ENCODE results near the gene ZMIZ1.

Gene ZMIZ1

DNA sequence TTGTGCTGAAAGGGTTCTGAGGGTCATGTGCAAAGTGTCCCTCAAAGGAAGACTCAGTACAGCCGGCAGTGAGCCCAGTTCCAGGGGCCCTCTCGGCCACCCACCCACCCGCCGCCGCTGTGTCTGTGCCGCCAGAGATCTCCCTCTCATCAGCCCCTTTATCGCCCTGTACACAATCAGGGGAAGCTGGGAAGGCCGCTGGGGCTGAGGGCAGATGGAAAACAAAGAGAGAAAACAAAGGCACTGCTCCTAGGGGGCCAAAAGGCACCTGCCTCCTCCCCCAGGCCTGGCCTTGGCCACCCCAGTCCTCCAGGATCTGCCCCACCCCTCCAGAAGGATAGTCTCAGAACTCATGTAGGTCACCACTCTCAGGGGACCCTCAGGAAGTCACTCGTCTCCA, 67.0 kb downstream of the ZMIZ1 start:
- in situ Hi-C loops (cut with MboI; ENCODE audit: low sequenced_read_pairs), result no loop called here

DNA sequence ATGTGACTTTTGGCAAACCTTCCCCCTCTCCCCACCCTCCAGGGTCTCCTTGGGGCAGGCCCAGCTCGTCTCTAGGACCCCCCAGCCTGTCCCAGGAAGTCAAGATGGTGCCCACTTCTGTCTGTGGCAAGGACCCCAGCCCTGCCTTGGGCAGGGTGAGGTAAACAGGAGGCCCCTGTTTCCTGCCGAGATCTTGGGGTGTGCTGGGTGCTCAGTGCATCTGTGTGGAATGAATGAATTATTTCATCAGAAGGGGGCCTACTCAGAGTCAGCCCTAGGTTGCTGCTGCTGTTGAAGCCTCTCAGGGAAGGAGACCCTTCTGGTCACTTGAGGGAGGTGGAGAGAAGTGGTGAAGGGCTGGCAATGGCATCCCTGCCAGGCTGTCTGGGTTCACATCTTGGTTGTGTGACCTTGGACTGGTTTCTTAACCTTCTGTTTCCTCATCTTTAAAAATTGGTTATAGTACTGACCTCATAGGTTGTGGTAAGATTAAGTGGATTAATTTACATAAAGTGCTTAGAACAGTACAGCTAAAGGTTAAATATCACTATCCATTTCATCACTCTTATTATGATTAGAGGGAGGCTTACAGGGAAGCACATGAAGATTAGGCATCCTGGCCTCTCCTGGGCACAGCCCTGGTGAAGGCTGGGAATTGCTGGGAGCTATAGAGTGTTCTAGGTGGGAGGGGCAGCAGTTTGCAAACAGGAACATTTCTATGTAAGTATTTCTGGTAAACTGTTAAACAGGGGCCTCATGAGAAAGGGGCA, 67.7 kb downstream of the ZMIZ1 start:
- in situ Hi-C loops (cut with MboI; ENCODE audit: low sequenced_read_pairs), result no loop called here

DNA sequence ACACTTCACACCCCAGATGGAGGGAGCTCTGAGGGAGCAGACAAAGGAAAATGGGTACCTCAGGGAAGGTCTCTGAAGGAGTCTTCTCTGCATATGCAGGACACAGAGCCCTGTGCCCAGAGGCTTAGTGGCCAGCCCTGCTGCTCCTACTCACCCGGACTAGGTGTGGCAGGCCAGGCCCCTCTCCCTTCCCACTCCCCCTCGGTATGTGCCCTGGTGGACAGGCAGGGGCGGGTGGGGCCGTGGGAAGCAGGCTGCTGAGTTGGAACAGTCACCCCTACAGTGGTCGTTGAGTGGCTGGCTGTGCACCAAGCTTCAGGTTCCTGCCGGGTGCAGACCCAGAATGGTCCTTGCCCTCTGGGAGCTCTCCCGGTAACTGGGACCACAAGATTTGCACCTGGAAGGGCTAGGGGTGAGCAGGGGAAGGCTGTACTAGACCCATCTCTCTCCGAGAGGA, 68.6 kb downstream of the ZMIZ1 start:
- in situ Hi-C loops (cut with MboI; ENCODE audit: low sequenced_read_pairs), result no loop called here

- in situ Hi-C loops (cut with MboI; ENCODE audit: low sequenced_read_pairs), result no loop called here
These were observed 69.1 kb downstream of the ZMIZ1 start for GRCh38 chr10:79137826-79138225.

- in situ Hi-C loops (cut with MboI; ENCODE audit: low sequenced_read_pairs), result no loop called here
These were observed 69.8 kb downstream of the ZMIZ1 start for GRCh38 chr10:79138449-79139123.

DNA sequence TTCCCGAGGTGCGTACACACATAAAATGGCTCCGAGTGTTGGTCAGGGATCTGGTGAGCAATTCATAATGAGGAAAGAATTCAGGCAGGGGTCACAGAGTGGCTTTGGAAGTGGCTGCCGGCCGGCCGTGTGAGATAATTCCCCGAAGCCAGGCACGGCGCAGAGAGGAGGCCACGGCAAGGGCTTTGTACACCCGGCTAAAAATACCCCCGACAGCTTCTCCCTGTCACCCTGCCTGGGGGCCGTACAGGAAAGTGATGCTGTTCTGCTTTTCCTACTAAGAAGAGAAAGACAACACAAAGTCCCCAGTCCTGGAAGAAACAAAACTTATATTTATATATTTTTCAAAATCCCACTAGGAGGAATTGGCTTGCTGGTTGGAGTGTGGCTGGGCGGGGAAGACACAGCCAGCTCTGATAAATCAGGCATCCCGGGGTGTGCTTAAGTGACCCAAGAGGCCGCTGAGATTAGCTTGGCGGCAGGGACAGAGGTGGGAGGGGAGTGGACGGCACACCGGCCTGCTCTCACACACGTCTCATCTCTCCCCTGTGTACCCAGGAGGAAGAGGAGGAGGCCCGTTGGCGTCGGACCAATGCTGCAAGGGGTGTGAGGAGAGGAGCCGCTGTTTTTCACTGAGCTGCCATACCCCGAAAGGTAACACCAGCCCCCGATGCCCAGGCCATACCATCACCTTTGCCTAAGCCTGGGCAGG, 70.5 kb downstream of the ZMIZ1 start:
- in situ Hi-C loops (cut with MboI; ENCODE audit: low sequenced_read_pairs), result no loop called here

GRCh38 chr10:79140085-79140793, 71.5 kb downstream of the ZMIZ1 start:
- in situ Hi-C loops (cut with MboI; ENCODE audit: low sequenced_read_pairs), result no loop called here

DNA sequence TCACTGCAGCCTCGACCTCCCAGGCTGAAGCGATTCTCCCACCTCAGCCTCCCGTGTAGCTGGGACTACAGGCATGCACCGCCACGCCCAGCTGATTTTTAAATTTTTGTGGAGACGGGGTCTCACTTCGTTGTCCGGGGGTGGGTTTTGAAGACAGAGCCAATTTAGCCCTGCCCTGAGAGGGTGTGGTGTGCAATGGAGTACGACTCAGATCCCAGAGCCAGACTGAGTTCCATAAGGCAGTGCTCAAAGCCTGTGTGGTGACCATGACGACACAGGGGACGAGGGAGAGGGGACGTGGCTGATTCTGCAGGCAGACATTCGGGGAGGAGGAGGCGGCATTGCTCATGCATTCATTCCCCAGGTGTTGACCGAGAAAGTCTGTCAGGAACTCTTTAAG, 72.1 kb downstream of the ZMIZ1 start:
- in situ Hi-C loops (cut with MboI; ENCODE audit: low sequenced_read_pairs), result no loop called here

DNA sequence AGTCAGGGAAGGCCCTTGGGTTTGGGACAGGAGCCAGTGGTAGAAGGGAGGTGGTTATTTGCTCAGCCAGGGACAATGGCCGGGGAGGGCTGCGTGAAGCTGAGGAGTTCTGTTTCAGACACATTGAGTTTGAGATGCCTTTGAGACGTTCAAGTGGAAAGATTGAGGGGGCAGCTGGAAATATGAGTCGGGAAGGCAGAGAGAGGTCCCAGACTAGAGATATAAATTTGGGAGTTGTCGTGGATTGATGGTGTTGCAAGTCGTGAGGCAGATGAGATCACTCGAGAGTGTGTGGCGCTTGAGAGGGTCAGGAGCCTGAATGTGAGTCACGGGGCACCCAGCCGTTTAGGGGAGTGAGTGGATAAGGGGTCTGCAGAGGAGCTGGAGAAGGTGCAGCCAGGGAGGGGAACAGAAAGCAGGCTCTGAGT, 73.3 kb downstream of the ZMIZ1 start:
- in situ Hi-C loops (cut with MboI; ENCODE audit: low sequenced_read_pairs), result no loop called here

DNA sequence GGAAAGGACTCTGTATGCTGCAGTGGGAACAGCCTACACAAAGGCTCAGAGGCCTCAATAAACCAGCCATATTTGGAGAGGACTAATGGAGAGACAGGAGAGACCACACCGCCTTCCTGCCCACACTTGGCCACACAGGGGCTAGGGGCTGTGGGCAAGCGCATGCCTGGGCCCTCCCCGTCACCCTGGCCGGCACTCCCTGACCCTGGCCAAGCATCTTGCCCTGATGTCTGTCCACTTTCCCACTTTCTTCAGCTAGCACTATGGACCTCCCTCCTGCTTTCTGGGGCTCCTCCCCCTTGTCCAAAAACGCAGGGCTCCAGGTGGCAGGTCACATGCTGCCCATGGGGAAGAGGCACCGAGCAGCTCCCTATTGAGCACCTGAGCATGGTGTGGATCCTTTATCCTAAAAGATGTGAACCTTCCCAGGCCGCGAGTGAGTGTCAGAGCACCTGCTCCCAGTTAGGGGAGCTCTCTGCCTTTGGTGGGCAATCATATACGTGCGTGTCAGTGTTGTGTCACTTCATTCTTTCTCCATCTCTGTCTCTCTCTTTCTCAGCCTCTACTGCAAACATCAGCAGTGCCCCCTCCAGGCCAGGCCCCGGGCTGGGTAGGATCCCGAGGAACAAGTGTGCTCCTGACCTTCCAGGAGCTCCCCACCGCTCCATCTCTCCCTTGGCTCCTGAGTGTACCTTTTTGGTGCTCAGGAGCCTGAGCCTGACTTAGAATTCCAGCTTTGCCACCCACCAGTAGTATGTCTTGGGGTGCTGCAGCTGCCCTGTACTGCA, 74.0 kb downstream of the ZMIZ1 start:
- in situ Hi-C loops (cut with MboI; ENCODE audit: low sequenced_read_pairs), result no loop called here

DNA sequence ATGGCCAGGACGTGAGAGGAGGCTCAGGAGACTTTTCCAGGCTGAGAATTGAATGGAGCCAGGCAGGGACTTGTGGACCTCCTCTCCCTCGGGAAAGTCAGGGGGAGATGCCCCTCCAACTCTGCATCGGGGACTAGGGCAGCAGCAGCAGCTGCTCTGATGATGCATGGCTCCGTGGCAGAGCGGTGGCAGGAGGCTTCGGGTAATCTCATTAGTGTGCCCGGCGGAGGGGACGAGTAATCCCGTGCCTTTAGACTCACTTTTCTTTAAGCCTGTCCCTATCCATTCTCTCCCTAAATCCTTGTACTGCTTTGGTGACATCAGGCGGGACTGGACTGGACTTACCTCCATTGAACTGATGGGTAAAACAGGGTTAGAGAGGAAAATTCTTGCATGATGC, 75.1 kb downstream of the ZMIZ1 start:
- in situ Hi-C loops (cut with MboI; ENCODE audit: low sequenced_read_pairs), result no loop called here

DNA sequence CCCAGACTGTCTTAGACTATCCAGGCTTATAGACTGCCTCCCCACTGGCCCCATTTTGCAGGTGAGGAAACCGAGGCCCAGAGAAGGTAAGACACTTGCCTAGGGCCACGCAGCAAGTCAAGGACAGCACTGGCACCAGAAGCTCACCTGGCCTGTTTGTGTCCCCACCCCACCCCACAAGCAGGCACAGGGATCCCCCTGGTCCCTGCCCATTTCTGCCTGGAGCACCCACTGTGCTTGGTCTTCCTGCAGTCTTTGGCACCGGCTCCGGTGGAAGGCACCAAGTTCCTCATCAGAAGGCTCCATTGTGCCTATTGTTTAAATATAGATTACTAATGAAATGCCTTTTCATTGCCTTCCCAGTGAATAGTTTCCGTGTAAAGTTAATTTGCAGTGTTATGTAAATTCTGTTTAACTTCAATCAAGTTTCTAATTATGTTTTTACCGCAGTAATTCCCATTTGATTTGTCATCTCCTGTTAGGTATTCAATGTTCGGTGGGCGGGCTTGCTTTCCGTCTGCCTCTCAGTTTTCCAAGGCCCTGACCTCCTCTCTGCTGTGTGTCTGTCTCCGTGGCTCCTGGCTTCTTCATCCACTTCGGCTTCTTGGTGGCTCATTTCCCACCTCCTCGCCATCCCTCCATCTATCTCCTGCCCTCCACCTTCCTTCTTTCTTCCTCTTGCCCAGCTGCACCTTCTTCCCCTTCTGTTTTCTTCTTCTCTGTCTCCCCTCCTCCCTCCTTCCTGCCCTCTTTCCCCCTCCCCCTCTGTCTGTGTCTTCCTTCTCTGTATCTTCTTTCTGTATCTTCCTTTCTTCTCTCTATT, 75.8 kb downstream of the ZMIZ1 start:
- in situ Hi-C loops (cut with MboI; ENCODE audit: low sequenced_read_pairs), result no loop called here

- in situ Hi-C loops (cut with MboI; ENCODE audit: low sequenced_read_pairs), result no loop called here
These were observed 76.4 kb downstream of the ZMIZ1 start for GRCh38 chr10:79145174-79145483.

DNA sequence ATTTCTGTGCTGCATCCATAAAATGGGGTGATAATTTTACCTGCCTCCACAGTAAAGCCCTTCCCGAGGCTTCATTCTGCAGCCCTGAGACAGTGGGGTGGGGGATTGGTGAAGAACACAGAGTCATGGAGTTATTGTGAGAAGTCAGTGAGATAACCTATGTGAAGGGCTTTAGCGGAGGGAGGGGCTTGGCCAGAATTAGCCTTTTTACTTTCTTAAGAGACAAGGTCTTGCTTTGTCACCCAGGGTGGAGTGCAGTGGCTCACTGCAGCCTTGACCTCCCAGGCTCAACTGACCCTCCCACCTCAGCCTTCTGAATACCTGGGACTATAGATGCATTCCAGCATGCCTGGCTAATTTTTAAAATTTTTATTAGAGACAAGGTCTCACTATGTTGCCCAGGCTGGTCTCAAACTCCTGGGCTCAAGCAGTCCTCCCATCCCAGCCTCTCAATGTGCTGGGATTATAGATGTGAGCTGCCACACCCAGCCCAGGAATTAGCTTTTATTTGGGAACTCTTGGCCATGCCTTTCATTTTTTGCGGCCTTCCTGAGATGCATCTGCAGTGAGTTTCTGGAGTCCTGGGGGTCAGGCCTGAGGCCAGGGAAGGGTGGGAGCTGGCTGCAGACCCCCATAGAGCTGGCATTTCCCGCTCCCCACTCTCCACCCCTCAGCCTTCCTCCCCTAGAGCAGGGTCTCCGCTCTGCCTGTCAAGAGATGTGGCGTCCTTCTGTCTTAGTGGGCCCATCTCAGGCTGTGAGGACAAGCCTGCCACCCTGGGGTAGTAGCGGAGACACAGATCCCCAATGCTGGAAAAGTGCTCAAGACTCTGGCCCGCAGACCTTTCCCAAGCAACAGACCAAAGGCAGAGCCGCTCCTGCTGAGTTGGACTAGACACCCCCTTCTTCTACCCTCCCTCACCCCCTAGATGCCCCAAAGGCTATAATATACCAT, 77.0 kb downstream of the ZMIZ1 start:
- in situ Hi-C loops (cut with MboI; ENCODE audit: low sequenced_read_pairs), result no loop called here

- in situ Hi-C loops (cut with MboI; ENCODE audit: low sequenced_read_pairs), result no loop called here
These were observed 77.9 kb downstream of the ZMIZ1 start for GRCh38 chr10:79146611-79147130.

DNA sequence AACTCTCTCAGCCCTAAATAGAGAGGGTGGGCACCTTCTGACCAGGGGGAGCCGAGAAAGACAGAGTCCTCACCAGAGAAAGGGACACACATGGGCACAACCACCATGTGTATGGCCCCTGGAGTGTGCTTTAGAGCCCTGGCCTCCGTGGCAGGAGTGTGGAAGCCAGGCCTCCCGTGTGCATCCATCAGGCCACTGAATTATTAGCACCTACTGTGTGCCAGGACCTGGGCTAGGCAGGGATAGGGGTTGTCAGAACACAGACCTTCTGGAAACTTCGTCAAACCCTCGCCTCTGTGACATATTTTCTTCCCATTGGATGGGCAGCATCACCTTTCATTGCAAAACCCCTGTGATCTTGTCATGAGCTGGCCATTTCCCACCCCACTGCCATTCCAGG, 78.5 kb downstream of the ZMIZ1 start:
- in situ Hi-C loops (cut with MboI; ENCODE audit: low sequenced_read_pairs), result no loop called here

- in situ Hi-C loops (cut with MboI; ENCODE audit: low sequenced_read_pairs), result no loop called here
These were observed 79.2 kb downstream of the ZMIZ1 start for GRCh38 chr10:79147796-79148451.
